Measurements from ENCODE around the gene ACTL10. TPM values are rescaled to one million over a fixed set of nuclear protein-coding genes. Genes with fewer than 3 reads are reported as not detected.

Gene ACTL10
- total and polyA plus RNA-seq, 2 of the 13 experiments (the other 11 are each of a cell fraction or from before 2014, with no cell fraction given), result not detected

DNA sequence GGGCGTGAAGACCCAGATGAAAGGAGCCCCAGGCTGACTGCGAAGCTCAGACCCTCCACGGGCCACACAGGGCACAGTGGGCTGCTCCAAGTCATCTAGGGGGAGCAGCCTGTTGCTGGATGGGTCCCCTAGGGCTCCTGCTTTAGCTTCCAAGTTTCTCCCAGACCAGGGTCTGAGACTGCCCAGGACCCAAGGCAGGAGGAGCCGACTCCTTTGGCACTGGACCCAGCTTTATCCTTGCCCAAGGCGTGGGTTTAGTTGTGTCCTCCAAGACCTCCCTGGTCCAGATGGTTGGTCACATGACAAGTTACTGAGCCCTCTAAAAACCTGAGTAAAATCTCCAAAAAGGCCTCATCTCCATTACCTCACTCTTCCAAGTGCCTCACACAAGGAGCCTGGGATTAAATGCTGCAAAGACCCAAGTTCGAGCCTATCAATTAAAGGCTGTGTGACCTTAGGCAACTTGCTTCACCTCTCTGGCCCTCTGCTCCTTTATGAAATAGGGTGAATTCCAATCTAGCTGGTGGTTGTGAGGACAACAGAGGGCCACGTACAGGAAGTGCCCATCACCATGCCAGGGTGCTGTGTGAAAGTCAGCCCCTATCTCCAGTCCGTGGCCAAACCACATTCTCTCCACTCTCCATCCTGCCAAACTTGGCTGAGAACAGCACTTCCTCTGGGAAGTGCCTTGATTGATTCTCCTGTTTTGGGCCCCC, 5.0 kb downstream of the ACTL10 start (continued):
- no peak for TF ChIP-seq PHF8 (CRISPR knock-in tag; IDR thresholded peaks at IDR 0.05)
- TF ChIP-seq ZMYM3 (CRISPR knock-in tag; IDR thresholded peaks at IDR 0.05), result peak; percentile 94
- 0 out of 2 replicates have a peak, but pooled peaks have one; percentile 21 for TF ChIP-seq ZBTB7A (CRISPR knock-in tag; IDR thresholded peaks at IDR 0.05)
- TF ChIP-seq DMAP1 (CRISPR knock-in tag; IDR thresholded peaks at IDR 0.05), result no peak

DNA sequence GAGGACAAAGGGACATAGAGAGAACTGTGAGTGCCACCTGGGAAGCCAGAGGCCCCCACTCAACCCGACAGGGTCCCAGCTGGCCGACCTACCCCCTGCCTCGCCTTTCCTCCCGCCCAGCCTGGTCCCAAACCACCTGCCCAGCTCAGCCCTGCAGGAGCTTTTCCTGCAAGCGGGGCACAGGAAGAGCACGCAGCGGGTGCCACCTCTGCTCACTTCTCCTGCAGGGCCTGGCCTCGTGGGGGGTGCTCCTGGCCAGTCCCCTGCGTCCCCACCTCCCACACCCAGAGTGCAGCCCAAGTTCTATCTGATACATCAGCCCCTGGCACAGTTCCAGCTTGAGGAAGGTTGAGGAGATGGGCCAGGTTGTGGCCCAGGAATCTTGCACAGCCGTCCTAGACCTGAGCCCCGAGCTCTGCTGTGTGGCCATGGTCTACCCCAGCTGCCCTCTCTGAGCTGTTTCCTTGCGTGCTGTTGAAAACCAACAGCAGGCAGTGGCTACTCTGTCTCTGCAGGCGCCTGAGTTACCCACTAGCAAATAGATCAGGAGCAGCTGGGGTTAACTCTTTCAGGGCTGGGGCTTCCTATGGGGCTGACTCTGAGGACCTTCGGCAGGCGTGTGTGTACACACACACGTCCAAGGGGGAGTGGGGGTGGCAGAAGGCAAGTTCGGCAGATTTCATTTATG, 5.8 kb downstream of the ACTL10 start:
- peak overlapping the region; percentile 94 for H3K9ac ChIP-seq (ENCODE audit: insufficient read depth, low read depth, low read length)
- H3K79me2 ChIP-seq (ENCODE audit: insufficient read depth, low read length), result peaks cover 24% of the 10 kb centered on the region
- ChIA-PET CTCF (ENCODE audit: low intra/inter-chr PET ratio, low total read pairs) (interaction anchor here (0.6 kb wide), 1 partner anchor 61 kb away, joined by 3 read pairs; no protein-coding TSS in a partner anchor), POLR2A (interaction anchor here (0.9 to 2.4 kb wide), 5 partner anchors 9 to 229 kb away, joined by 3 to 16 read pairs (median 3); partner anchors contain the start of genes CBFA2T2 and SNTA1)
- H3K36me3 ChIP-seq (replicated peaks in 1 of 2; ENCODE audit: control insufficient read depth in 1 of 2, insufficient read depth in 2 of 2, low read length in 2 of 2), result peaks cover 17 to 48% of the 10 kb centered on the region in 2 experiments
- no TSS peak for BruUV-seq (replicated peaks)
- H2AFZ ChIP-seq (ENCODE audit: low read length), result no peak overlapping the region
- H4K20me1 ChIP-seq (ENCODE audit: insufficient read depth, low read length), result 0 out of 2 replicates have a peak, but pooled peaks cover 3% of the 10 kb centered on the region
- intact Hi-C loops (cut with micrococcal nuclease; ENCODE audit: unreplicated experiment), result loop anchor here (5.0 kb wide), 2 partner anchors 60 to 325 kb away; partner anchors contain the start of gene ZNF341
- H3K4me3 ChIP-seq (replicated peaks in 1 of 3; ENCODE audit: insufficient read depth in 1 of 3, low read depth in 2 of 3, low read length in 3 of 3), result peak overlapping the region; percentile 81 to 96 (median 96)
- ATAC-seq, result peak; percentile 1; the same call in 1 of the 3 replicates
- H3K27ac ChIP-seq (ENCODE audit: extremely low read length, insufficient read depth, low read length), result peak overlapping the region; percentile 81
- peaks cover 0 to 3% of the 10 kb centered on the region in 2 experiments; a peak in 1 of 5 replicates for H3K27me3 ChIP-seq (ENCODE audit: control insufficient read depth in 1 of 2, insufficient read depth in 2 of 2, low read length in 2 of 2)
- peaks cover 51% of the 10 kb centered on the region for H3K4me1 ChIP-seq (ENCODE audit: insufficient read depth, low read length)
- in situ Hi-C loops (cut with HindIII; ENCODE audit: extremely low pct_ligation_motif_present, low pct_unique_long_range_greater_than_20kb), result no loop called here
- FAIRE-seq, result peak; percentile 18
- DNase-seq (ENCODE audit: low spot score), result no peak
- H3K4me2 ChIP-seq (ENCODE audit: low read depth, low read length), result peak overlapping the region; percentile 83
- 48% methylated on average over 17 of the region's 17 CpGs for WGBS (ENCODE audit: low lambda C conversion rate)
- no peaks in the 10 kb centered on the region for H3K9me3 ChIP-seq (ENCODE audit: low read length)
- TF ChIP-seq ZNF550 (CRISPR knock-in tag; IDR thresholded peaks at IDR 0.05; ENCODE audit: borderline replicate concordance) (peak; percentile 28; the same call in 1 of the 2 replicates), IKZF4 (CRISPR knock-in tag; IDR thresholded peaks at IDR 0.05; ENCODE audit: borderline replicate concordance, low read depth, not compliant biosample characterization) (peak; percentile 18), SP4 (CRISPR knock-in tag; IDR thresholded peaks at IDR 0.05) (0 out of 2 replicates have a peak, but pooled peaks have one; percentile 48), ZNF343 (CRISPR knock-in tag; IDR thresholded peaks at IDR 0.05) (0 out of 2 replicates have a peak, but pooled peaks have one; percentile 3), ZNF569 (CRISPR knock-in tag; IDR thresholded peaks at IDR 0.05; ENCODE audit: borderline replicate concordance) (0 out of 2 replicates have a peak, but pooled peaks have one; percentile 3), ZNF326 (CRISPR knock-in tag; IDR thresholded peaks at IDR 0.05; ENCODE audit: borderline replicate concordance) (no peak), ZNF350 (CRISPR knock-in tag; IDR thresholded peaks at IDR 0.05; ENCODE audit: borderline replicate concordance, low read depth) (peak; percentile 59; the same call in 1 of the 2 replicates), SOX13 (IDR thresholded peaks at IDR 0.05) (no peak), SOX13 (CRISPR knock-in tag; conservative IDR thresholded peaks at IDR 0.05 in 1 of 2, IDR thresholded peaks at IDR 0.05 in 1 of 2) (peak in 1 of 2 experiments; percentile 7; a peak in 1 of 4 replicates), MED8 (CRISPR knock-in tag; IDR thresholded peaks at IDR 0.05; ENCODE audit: insufficient replicate concordance) (peak; percentile 20), ZBTB20 (CRISPR knock-in tag; IDR thresholded peaks at IDR 0.05; ENCODE audit: borderline replicate concordance, low read depth) (0 out of 2 replicates have a peak, but pooled peaks have one; percentile 34), KDM1A (CRISPR knock-in tag; IDR thresholded peaks at IDR 0.05) (peak; percentile 71), ZNF235 (CRISPR knock-in tag; IDR thresholded peaks at IDR 0.05; ENCODE audit: borderline replicate concordance) (no peak), HDAC1 (CRISPR knock-in tag; IDR thresholded peaks at IDR 0.05) (no peak; the same call in 1 of the 2 replicates), CBX2 (IDR thresholded peaks at IDR 0.05; ENCODE audit: low read depth, low read length) (no peak), CBX2 (CRISPR knock-in tag; IDR thresholded peaks at IDR 0.05; ENCODE audit: low read depth) (no peak)
- TF ChIP-seq, protein P1, sequence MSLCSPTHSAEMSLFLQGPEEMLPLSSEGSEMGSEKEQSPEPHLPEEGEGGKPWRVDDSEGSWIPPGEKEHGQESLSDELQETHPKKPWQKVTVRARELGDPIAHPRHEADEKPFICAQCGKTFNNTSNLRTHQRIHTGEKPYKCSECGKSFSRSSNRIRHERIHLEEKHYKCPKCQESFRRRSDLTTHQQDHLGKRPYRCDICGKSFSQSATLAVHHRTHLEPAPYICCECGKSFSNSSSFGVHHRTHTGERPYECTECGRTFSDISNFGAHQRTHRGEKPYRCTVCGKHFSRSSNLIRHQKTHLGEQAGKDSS (CRISPR knock-in tag; IDR thresholded peaks at IDR 0.05; ENCODE audit: borderline replicate concordance, low read depth), result peak; percentile 32; the same call in 1 of the 2 replicates
